ENCODE results near the gene EEA1. TPM values are rescaled to one million over a fixed set of nuclear protein-coding genes. Genes with fewer than 3 reads are reported as not detected.

Gene EEA1
- polyA plus RNA-seq, 2 of the 4 experiments (the other 2 are of a cell fraction): 6.6 to 8.1 TPM

DNA sequence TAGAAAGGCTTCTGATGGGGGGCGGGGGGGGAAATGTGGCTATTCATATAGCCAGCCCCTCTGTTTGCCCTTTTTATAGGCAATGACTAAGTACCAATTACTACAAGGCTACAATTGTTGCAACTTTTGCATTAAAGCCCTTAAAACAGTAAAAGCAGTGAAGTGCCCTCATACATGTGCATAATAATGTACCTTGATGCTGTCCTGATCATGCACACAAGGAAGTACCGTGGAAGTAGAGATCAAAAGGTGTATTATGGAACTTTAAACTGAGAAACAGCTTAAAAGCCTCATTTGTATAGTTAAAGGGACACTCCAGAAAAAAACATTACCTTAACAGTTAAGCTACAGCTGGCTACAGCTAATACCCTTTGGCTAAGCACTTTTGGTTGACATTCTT lies 114.5 kb downstream of the EEA1 start:
- H3K4me1 ChIP-seq: no peaks in the 10 kb centered on the region
- no peak overlapping the region for H3K27ac ChIP-seq
- no peak overlapping the region for H3K4me3 ChIP-seq
- ATAC-seq: no peak
- no peak for FAIRE-seq
- H3K9me3 ChIP-seq: no peaks in the 10 kb centered on the region
- CTCF ChIA-PET: interaction anchor here (0.7 kb wide), 1 partner anchor 29 kb away, joined by 3 read pairs; no protein-coding TSS in a partner anchor
- TF ChIP-seq RFX5 (IDR thresholded peaks at IDR 0.05) (no peak), EHMT2 (IDR thresholded peaks at IDR 0.05; ENCODE audit: low read depth) (no peak), HDAC2 (IDR thresholded peaks at IDR 0.05) (no peak), NR3C1 (IDR thresholded peaks at IDR 0.05) (no peak), KDM1A (IDR thresholded peaks at IDR 0.05; ENCODE audit: low read depth) (no peak), ZNF302 (CRISPR knock-in tag; IDR thresholded peaks at IDR 0.05) (no peak), KDM5A (IDR thresholded peaks at IDR 0.05) (no peak), FOSB (CRISPR knock-in tag; IDR thresholded peaks at IDR 0.05) (no peak), EP300 (IDR thresholded peaks at IDR 0.05) (no peak), MYC (IDR thresholded peaks at IDR 0.05; ENCODE audit: borderline replicate concordance, low read length) (no peak), BHLHE40 (IDR thresholded peaks at IDR 0.05; ENCODE audit: low read depth, low read length) (no peak), TFCP2L1 (CRISPR knock-in tag; IDR thresholded peaks at IDR 0.05) (no peak), ZC3H11A (IDR thresholded peaks at IDR 0.05) (no peak), EHF (CRISPR knock-in tag; IDR thresholded peaks at IDR 0.05) (no peak), MAZ (IDR thresholded peaks at IDR 0.05; ENCODE audit: borderline replicate concordance, low read depth, low read length) (no peak), FOXS1 (CRISPR knock-in tag; IDR thresholded peaks at IDR 0.05) (no peak)
- TF ChIP-seq, protein P1, sequence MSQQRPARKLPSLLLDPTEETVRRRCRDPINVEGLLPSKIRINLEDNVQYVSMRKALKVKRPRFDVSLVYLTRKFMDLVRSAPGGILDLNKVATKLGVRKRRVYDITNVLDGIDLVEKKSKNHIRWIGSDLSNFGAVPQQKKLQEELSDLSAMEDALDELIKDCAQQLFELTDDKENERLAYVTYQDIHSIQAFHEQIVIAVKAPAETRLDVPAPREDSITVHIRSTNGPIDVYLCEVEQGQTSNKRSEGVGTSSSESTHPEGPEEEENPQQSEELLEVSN (IDR thresholded peaks at IDR 0.05; ENCODE audit: borderline replicate concordance, low read depth): no peak
- TF ChIP-seq, protein P2, sequence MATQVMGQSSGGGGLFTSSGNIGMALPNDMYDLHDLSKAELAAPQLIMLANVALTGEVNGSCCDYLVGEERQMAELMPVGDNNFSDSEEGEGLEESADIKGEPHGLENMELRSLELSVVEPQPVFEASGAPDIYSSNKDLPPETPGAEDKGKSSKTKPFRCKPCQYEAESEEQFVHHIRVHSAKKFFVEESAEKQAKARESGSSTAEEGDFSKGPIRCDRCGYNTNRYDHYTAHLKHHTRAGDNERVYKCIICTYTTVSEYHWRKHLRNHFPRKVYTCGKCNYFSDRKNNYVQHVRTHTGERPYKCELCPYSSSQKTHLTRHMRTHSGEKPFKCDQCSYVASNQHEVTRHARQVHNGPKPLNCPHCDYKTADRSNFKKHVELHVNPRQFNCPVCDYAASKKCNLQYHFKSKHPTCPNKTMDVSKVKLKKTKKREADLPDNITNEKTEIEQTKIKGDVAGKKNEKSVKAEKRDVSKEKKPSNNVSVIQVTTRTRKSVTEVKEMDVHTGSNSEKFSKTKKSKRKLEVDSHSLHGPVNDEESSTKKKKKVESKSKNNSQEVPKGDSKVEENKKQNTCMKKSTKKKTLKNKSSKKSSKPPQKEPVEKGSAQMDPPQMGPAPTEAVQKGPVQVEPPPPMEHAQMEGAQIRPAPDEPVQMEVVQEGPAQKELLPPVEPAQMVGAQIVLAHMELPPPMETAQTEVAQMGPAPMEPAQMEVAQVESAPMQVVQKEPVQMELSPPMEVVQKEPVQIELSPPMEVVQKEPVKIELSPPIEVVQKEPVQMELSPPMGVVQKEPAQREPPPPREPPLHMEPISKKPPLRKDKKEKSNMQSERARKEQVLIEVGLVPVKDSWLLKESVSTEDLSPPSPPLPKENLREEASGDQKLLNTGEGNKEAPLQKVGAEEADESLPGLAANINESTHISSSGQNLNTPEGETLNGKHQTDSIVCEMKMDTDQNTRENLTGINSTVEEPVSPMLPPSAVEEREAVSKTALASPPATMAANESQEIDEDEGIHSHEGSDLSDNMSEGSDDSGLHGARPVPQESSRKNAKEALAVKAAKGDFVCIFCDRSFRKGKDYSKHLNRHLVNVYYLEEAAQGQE (IDR thresholded peaks at IDR 0.05): no peak
- TF ChIP-seq, protein P3, sequence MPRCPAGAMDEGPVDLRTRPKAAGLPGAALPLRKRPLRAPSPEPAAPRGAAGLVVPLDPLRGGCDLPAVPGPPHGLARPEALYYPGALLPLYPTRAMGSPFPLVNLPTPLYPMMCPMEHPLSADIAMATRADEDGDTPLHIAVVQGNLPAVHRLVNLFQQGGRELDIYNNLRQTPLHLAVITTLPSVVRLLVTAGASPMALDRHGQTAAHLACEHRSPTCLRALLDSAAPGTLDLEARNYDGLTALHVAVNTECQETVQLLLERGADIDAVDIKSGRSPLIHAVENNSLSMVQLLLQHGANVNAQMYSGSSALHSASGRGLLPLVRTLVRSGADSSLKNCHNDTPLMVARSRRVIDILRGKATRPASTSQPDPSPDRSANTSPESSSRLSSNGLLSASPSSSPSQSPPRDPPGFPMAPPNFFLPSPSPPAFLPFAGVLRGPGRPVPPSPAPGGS (IDR thresholded peaks at IDR 0.05): no peak
- POLR2A ChIA-PET: no interaction called here
- no peak for DNase-seq (ENCODE audit: low read depth in 1 of 2, low spot score in 1 of 2)
- no peak overlapping the region for H3K4me2 ChIP-seq
- 90% methylated on average over 2 of the region's 2 CpGs for WGBS (ENCODE audit: missing lambda C conversion rate)

DNA sequence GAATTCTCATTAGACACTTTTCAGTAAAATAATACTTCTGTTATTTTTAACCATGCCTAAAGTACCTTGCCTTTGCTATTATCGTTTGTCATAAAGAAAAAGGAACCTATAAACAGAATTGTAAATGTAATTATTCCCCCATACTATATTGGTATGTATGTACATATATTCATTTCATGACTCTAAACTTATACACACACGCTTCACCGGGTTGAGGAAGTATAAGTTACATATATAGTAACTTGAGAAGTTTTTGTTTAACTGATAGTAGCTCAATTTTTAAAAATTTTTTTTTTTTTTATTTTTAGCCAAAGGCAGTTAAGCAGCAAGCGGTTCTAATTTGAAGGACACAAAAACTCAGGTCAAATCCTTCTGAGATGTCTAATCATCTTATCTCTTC lies 118.7 kb downstream of the EEA1 start:
- 91% methylated on average over 4 of the region's 4 CpGs for WGBS (ENCODE audit: missing lambda C conversion rate)
- no peak for FAIRE-seq
- CTCF ChIA-PET: interaction anchor here (1.0 to 1.2 kb wide), 2 partner anchors 17 to 1428 kb away, joined by 3 to 4 read pairs; no protein-coding TSS in a partner anchor

More for the DNA sequence above, 118.7 kb downstream of the EEA1 start:
- H3K4me2 ChIP-seq: no peak overlapping the region
- no peaks in the 10 kb centered on the region for H3K4me1 ChIP-seq
- no peak overlapping the region for H3K27ac ChIP-seq
- ATAC-seq (no peak), DNase-seq (ENCODE audit: low read depth in 1 of 2, low spot score in 1 of 2) (no peak)
- POLR2A ChIA-PET: no interaction called here
- no peaks in the 10 kb centered on the region for H3K9me3 ChIP-seq
- TF ChIP-seq RCOR1 (IDR thresholded peaks at IDR 0.05; ENCODE audit: low read depth, low read length) (no peak), ZC3H11A (IDR thresholded peaks at IDR 0.05) (no peak), BHLHE40 (IDR thresholded peaks at IDR 0.05; ENCODE audit: low read depth, low read length) (no peak), ZSCAN20 (CRISPR knock-in tag; IDR thresholded peaks at IDR 0.05) (no peak), MYC (IDR thresholded peaks at IDR 0.05; ENCODE audit: borderline replicate concordance, low read length) (no peak), FOSL2 (IDR thresholded peaks at IDR 0.05) (no peak), FOSL2 (CRISPR knock-in tag; IDR thresholded peaks at IDR 0.05) (no peak), PHF8 (IDR thresholded peaks at IDR 0.05; ENCODE audit: borderline replicate concordance, low read depth) (no peak)
- H3K4me3 ChIP-seq: no peak overlapping the region

Data from A549 (cell line).